Smooth muscle cell (in vitro differentiated cells): ENCODE data around the gene TMEM239. TPM values are rescaled to one million over a fixed set of nuclear protein-coding genes. Genes with fewer than 3 reads are reported as not detected.

ENCODE experiments used
- DNase-seq: peaks from one replicate; lab custom pipeline; 2025; ENCODE audit not compliant: unreplicated experiment; lab: John Stamatoyannopoulos, UW
- H2AFZ ChIP-seq: fragments of 200-600 bp; sonication (generic); 2 replicates; pipeline ENCODE4 v1.6.0; 2016; ENCODE audit warnings: antibody characterized with exemption, low read depth, mild to moderate bottlenecking
- H3F3A ChIP-seq: fragments of 200-600 bp; sonication (generic); 2 replicates; pipeline ENCODE4 v1.6.0; 2017; ENCODE audit warnings: antibody characterized with exemption, low read depth
- H3K27ac ChIP-seq: fragments of 200-600 bp; sonication (generic); 2 replicates; pipeline ENCODE4 v1.5.1; 2016; ENCODE audit warnings: low read depth, mild to moderate bottlenecking
- H3K27me3 ChIP-seq: fragments of 200-600 bp; sonication (generic); 2 replicates; pipeline ENCODE4 v1.6.1; 2016; ENCODE audit warnings: low read depth, mild to moderate bottlenecking
- H3K36me3 ChIP-seq: fragments of 200-600 bp; sonication (generic); 2 replicates; pipeline ENCODE4 v1.5.1; 2016; ENCODE audit warnings: low read depth
- H3K4me1 ChIP-seq: fragments of 200-600 bp; sonication (generic); 2 replicates; pipeline ENCODE4 v1.5.1; 2016; ENCODE audit warnings: low read depth
- H3K4me2 ChIP-seq: fragments of 200-600 bp; sonication (generic); 2 replicates; pipeline ENCODE4 v1.6.0; 2016; ENCODE audit warnings: mild to moderate bottlenecking
- H3K4me3 ChIP-seq: fragments of 200-600 bp; sonication (generic); 2 replicates; pipeline ENCODE4 v1.5.1; 2016; ENCODE audit warnings: mild to moderate bottlenecking
- H3K79me2 ChIP-seq: fragments of 200-600 bp; sonication (generic); 2 replicates; pipeline ENCODE4 v1.6.0; 2016; ENCODE audit warnings: low read depth, mild to moderate bottlenecking
- H3K9ac ChIP-seq: fragments of 200-600 bp; sonication (generic); 2 replicates; pipeline ENCODE4 v1.6.0; 2016; ENCODE audit warnings: low read depth
- H3K9me3 ChIP-seq: fragments of 200-600 bp; sonication (generic); replicated peaks from 2 replicates; pipeline ENCODE4 v1.5.1; 2016; ENCODE audit warnings: low read depth
- H4K20me1 ChIP-seq: fragments of 200-600 bp; sonication (generic); 2 replicates; pipeline ENCODE4 v1.6.0; 2016; ENCODE audit warnings: low read depth
- WGBS: methylation state at CpG from one replicate; pipeline ENCODE4 v1.1.7; 2016; ENCODE audit warnings: low lambda C conversion rate; 5-methylcytosine and 5-hydroxymethylcytosine counted together
- polyA plus RNA-seq: library from polyadenylated mRNA; unstranded; fragments of >200 nt; fragmentation: Nextera tagmentation; extraction: Ambion mirVana; gene quantifications from 2 replicates; pipeline ENCODE4 v1.2.1, GENCODE V29; 2016
- total RNA-seq: library from RNA; depleted of rRNA; stranded (reverse); fragments of >200 nt; gene quantifications from 2 replicates; pipeline ENCODE4 v1.2.3, GENCODE V29; 2014
- TF ChIP-seq, protein P1 (sequence below): fragments of 200-600 bp; sonication (generic); IDR thresholded peaks from 2 replicates; pipeline ENCODE4 v1.5.1; 2017; ENCODE audit warnings: borderline replicate concordance, mild to moderate bottlenecking, antibody characterized with exemption; ENCODE audit not compliant: insufficient read depth, poor library complexity, severe bottlenecking

The TMEM239 gene
- total and polyA plus RNA-seq, 2 experiments from 2014 or later: not detected

DNA sequence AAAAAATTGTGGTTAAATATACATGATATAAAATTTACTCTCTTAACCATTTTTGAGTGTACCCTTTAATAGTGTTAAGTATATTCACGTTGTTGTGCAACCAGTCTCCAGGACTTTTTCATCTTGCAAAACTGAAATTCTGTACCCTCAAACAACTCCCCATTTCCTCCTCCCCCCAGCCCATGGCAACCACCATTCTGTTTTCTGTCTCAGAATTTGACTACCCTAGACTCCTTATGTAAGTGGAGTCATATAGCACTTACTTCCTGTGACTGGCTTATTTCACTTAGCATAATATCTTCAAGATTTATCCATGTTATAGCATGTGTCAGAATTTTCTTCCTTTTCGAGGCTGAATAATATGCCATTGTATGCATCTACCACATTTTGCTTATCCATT, 29.4 kb downstream of the TMEM239 start:
- Histone ChIP-seq H2AFZ (no peak overlapping the region), H3K4me3 (no peak overlapping the region), H3K79me2 (peaks cover 15% of the 10 kb centered on the region), H3F3A (peaks cover 3% of the 10 kb centered on the region), H3K36me3 (no peaks in the 10 kb centered on the region), H3K27ac (no peak overlapping the region), H4K20me1 (no peaks in the 10 kb centered on the region), H3K4me2 (no peak overlapping the region), H3K9me3 (no peaks in the 10 kb centered on the region), H3K27me3 (no peaks in the 10 kb centered on the region), H3K4me1 (peaks cover 4% of the 10 kb centered on the region), H3K9ac (no peak overlapping the region)
- TF ChIP-seq, protein P1, sequence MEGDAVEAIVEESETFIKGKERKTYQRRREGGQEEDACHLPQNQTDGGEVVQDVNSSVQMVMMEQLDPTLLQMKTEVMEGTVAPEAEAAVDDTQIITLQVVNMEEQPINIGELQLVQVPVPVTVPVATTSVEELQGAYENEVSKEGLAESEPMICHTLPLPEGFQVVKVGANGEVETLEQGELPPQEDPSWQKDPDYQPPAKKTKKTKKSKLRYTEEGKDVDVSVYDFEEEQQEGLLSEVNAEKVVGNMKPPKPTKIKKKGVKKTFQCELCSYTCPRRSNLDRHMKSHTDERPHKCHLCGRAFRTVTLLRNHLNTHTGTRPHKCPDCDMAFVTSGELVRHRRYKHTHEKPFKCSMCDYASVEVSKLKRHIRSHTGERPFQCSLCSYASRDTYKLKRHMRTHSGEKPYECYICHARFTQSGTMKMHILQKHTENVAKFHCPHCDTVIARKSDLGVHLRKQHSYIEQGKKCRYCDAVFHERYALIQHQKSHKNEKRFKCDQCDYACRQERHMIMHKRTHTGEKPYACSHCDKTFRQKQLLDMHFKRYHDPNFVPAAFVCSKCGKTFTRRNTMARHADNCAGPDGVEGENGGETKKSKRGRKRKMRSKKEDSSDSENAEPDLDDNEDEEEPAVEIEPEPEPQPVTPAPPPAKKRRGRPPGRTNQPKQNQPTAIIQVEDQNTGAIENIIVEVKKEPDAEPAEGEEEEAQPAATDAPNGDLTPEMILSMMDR: no peak
- DNase-seq: no peak
- 94% methylated on average over 2 of the region's 2 CpGs for WGBS

DNA sequence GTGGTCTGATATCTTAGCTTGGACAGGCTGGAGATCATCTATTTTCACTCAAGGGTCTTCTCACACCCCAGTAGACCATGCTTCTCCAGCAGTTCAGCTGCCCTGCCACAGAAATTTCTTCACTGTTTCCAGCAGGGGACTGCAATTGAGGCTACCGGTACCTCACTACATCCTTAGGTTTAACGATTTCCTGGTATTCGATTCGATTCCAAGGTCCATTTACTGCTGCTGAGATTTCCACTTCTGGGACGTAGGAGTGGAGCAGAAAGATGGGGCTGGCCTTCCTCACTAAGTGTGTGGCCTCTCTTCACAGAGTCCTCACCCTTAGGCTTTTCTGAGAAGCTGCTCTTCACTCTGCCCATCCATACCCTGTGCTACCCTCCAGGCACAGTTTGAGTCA, 30.5 kb downstream of the TMEM239 start:
- H3K36me3 ChIP-seq: no peaks in the 10 kb centered on the region
- H3K4me2 ChIP-seq: no peak overlapping the region
- no peaks in the 10 kb centered on the region for H3K9me3 ChIP-seq
- no peak overlapping the region for H3K4me3 ChIP-seq
- H3K27me3 ChIP-seq: no peaks in the 10 kb centered on the region
- H2AFZ ChIP-seq: no peak overlapping the region
- no peak overlapping the region for H3K9ac ChIP-seq
- no peak for DNase-seq
- H3K79me2 ChIP-seq: peaks cover 11% of the 10 kb centered on the region
- no peaks in the 10 kb centered on the region for H4K20me1 ChIP-seq
- no peak overlapping the region for H3K27ac ChIP-seq
- TF ChIP-seq, protein P1: no peak
- H3K4me1 ChIP-seq: no peaks in the 10 kb centered on the region
- 96% methylated on average over 5 of the region's 5 CpGs for WGBS
- H3F3A ChIP-seq: no peaks in the 10 kb centered on the region

- H3K79me2 ChIP-seq: peaks cover 5% of the 10 kb centered on the region
- H3K27ac ChIP-seq: no peak overlapping the region
- no peaks in the 10 kb centered on the region for H3K4me1 ChIP-seq
- 89% methylated on average over 4 of the region's 4 CpGs for WGBS
- DNase-seq: no peak
- H3F3A ChIP-seq: no peaks in the 10 kb centered on the region
- no peaks in the 10 kb centered on the region for H3K27me3 ChIP-seq
- TF ChIP-seq, protein P1: no peak
- H3K36me3 ChIP-seq: no peaks in the 10 kb centered on the region
- no peaks in the 10 kb centered on the region for H3K9me3 ChIP-seq
- H3K9ac ChIP-seq: no peak overlapping the region
- H3K4me3 ChIP-seq: no peak overlapping the region
- peaks cover 6% of the 10 kb centered on the region for H4K20me1 ChIP-seq
- H2AFZ ChIP-seq: no peak overlapping the region
- no peak overlapping the region for H3K4me2 ChIP-seq
These were observed 31.6 kb downstream of the TMEM239 start for GRCh38 chr20:2847802-2848201.

DNA sequence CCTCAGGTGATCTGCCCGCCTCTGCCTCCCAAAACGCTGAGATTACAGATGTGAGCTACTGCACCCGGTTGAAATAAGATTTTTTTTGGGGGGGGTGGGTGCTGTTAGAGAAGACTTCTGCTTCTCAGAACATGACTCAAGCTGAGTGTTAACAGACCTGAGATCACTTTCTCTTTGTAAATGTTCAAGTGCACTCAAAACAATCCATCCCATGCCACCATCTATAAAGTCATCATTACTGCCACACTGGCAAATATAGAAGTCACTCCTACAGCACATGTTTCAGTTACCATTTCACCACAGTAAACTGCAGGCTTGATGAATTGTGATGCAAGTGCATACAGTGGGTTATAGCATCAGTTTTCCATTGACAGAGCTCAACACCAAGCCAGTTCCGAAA, 33.4 kb downstream of the TMEM239 start:
- no peak overlapping the region for H3K4me2 ChIP-seq
- no peaks in the 10 kb centered on the region for H3K27me3 ChIP-seq
- no peaks in the 10 kb centered on the region for H3F3A ChIP-seq
- no peaks in the 10 kb centered on the region for H3K4me1 ChIP-seq
- TF ChIP-seq, protein P1: no peak
- H3K79me2 ChIP-seq: peaks cover under 1% of the 10 kb centered on the region
- no peak for DNase-seq
- peaks cover 15% of the 10 kb centered on the region for H4K20me1 ChIP-seq
- no peak overlapping the region for H3K9ac ChIP-seq
- H3K4me3 ChIP-seq: no peak overlapping the region
- H3K36me3 ChIP-seq: no peaks in the 10 kb centered on the region
- H3K27ac ChIP-seq: no peak overlapping the region
- WGBS: 93% methylated on average over 4 of the region's 4 CpGs
- no peak overlapping the region for H2AFZ ChIP-seq
- H3K9me3 ChIP-seq: no peaks in the 10 kb centered on the region
